NB4 (cell line): ENCODE measurements around the gene OR14A16.

Experiments used
- DNase-seq: peaks from one replicate; pipeline ENCODE4 v3.0.0; 2010; ENCODE audit warnings: low read depth
- H3K4me3 ChIP-seq: one replicate; pipeline ENCODE4 v1.5.1; 2011; ENCODE audit warnings: mild to moderate bottlenecking, low read depth, low read length, moderate library complexity
- CTCF ChIP-seq: IDR thresholded peaks from one replicate; pipeline ENCODE4 v1.5.1; 2012; ENCODE audit warnings: low read depth, low read length
- MYC ChIP-seq: IDR thresholded peaks from 2 replicates; pipeline ENCODE4 v1.6.1; 2011; ENCODE audit warnings: low read depth, low read length
- POLR2A ChIP-seq: IDR thresholded peaks from 2 replicates; pipeline ENCODE4 v1.6.1; 2011; ENCODE audit warnings: mild to moderate bottlenecking; ENCODE audit not compliant: insufficient read length; ENCODE audit errors: extremely low read depth
- TF ChIP-seq, protein P1 (sequence below): IDR thresholded peaks from 2 replicates; pipeline ENCODE4 v1.6.1; 2011; ENCODE audit warnings: low read depth, low read length

Gene OR14A16, protein sequence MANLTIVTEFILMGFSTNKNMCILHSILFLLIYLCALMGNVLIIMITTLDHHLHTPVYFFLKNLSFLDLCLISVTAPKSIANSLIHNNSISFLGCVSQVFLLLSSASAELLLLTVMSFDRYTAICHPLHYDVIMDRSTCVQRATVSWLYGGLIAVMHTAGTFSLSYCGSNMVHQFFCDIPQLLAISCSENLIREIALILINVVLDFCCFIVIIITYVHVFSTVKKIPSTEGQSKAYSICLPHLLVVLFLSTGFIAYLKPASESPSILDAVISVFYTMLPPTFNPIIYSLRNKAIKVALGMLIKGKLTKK

GRCh38 chr1:247824023-247824422, at the start of gene OR14A16:
Gene OR14A16, minus strand, starts transcription at chr1:247824119. Its CDS starts 8,390 bp downstream, at chr1:247815729.
- TF ChIP-seq, protein P1, sequence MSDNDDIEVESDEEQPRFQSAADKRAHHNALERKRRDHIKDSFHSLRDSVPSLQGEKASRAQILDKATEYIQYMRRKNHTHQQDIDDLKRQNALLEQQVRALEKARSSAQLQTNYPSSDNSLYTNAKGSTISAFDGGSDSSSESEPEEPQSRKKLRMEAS = no peak
- TF ChIP-seq MYC = no peak
- no peak for TF ChIP-seq CTCF
- no peak for TF ChIP-seq POLR2A
- H3K4me3 ChIP-seq = no peak within 1 kb of the TSS
- no peak for DNase-seq

- no peak overlapping the region for H3K4me3 ChIP-seq
- TF ChIP-seq, protein P1 = no peak
- TF ChIP-seq MYC (no peak), CTCF (no peak), POLR2A (no peak)
- DNase-seq = no peak
These were observed 41.5 kb upstream of the OR14A16 start for GRCh38 chr1:247865416-247865815.

DNA sequence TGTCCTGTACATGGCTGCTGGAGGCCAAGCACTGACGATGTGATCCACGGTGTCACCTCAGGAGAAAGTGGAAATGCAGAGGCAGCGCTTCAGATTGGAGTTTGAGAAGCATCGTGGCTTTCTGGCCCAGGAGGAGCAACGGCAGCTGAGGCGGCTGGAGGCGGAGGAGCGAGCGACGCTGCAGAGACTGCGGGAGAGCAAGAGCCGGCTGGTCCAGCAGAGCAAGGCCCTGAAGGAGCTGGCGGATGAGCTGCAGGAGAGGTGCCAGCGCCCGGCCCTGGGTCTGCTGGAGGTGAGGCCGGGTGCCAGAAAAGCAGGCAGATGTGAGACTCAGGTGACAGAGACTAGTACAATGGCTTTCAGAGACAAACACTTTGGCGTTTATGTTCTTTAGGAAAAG, 40.7 kb upstream of the OR14A16 start:
- no peak for DNase-seq
- TF ChIP-seq POLR2A (no peak), MYC (no peak), CTCF (no peak)
- TF ChIP-seq, protein P1 = no peak
- no peak overlapping the region for H3K4me3 ChIP-seq

GRCh38 chr1:247862756-247863155, 38.8 kb upstream of the OR14A16 start:
- no peak for DNase-seq
- H3K4me3 ChIP-seq = no peak overlapping the region
- TF ChIP-seq, protein P1 = no peak
- no peak for TF ChIP-seq CTCF
- no peak for TF ChIP-seq MYC
- no peak for TF ChIP-seq POLR2A

DNA sequence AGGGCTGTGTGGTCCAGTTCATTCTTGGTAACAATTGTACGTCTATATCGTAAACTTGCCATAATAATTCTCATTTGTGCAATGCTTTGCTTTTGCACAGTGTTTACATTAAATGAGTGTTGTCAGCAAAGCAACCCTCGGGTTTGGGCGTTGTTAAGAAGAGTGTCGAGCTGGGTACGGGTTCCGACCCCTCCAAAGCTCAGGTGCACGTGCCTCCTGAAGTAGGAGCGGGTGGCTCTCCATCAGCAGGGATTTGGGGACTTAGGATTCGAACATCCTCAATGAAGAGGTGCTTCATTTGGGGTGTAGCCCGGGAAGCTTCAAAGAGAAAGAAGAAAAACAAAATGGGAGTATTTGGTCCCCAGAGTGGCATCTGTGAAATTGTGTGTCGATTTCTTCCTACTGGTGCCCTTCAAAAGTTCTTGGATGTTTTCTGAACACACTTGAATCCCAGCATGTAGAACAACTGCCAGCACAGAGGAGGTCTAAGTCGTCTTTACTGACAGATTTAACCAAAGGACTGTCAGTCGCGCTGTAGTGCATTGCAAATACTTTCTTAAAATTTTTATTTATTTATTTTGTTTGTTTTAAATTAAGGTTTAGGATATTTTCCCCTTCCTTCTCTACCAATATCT, 34.2 kb upstream of the OR14A16 start:
- H3K4me3 ChIP-seq = peak overlapping the region; percentile 25
- no peak for DNase-seq
- TF ChIP-seq CTCF (no peak), MYC (no peak), POLR2A (no peak)
- TF ChIP-seq, protein P1 = no peak
